HCT116 (cell line): Measurements from ENCODE around the gene NCOA6. TPM values are rescaled to one million over a fixed set of nuclear protein-coding genes. Genes with fewer than 3 reads are reported as not detected.

Source experiments
- ATAC-seq: fragments of 200-7000 bp; cut with Tn5 transposase; 2 replicates; pipeline ENCODE4 v1.9.1; 2020; ENCODE audit warnings: mild to moderate bottlenecking, moderate library complexity
- BruUV-seq: library from RNA; stranded (reverse); fragments of 400-500 nt; replicated peaks from 2 replicates; lab custom pipeline; 2021; lab: Mats Ljungman, UMichigan
- CTCF ChIA-PET: fragments of 300-600 bp; sonication (Branson Sonifier 250); formaldehyde crosslinking; loops from one replicate; lab custom pipeline; 2021; ENCODE audit warnings: antibody characterized with exemption; lab: Charles Lee
- POLR2A ChIA-PET: fragments of 300-600, 350-600 bp; sonication (Branson Sonifier 250); formaldehyde crosslinking; loops from one replicate; lab custom pipeline; 2021; ENCODE audit warnings: antibody characterized with exemption; lab: Charles Lee
- RAD21 ChIA-PET, 2 experiments: fragments of 300-600 bp; sonication (Branson Sonifier 250); formaldehyde crosslinking; loops; one replicate each; lab custom pipeline; 2023; ENCODE audit warnings: low total read pairs in 2 of 2; ENCODE audit not compliant: uncharacterized antibody in 2 of 2, unreplicated experiment in 2 of 2, low non-redundant PET in 1 of 2; lab: Charles Lee
- DNase-seq: peaks from one replicate; pipeline ENCODE4 v3.0.0-alpha.2; 2010; ENCODE audit warnings: low read depth, low spot score
- H2AFZ ChIP-seq: fragments of 200-600 bp; shearing (Covaris generic), sonication (generic); 2 replicates; pipeline ENCODE4 v1.6.1; 2017; ENCODE audit warnings: low read depth, mixed run types, mixed read lengths, antibody characterized with exemption, low read length; ENCODE audit not compliant: poor library complexity, severe bottlenecking
- H3K27ac ChIP-seq: 2 replicates; pipeline ENCODE4 v1.5.1; 2012; ENCODE audit warnings: low read depth, low read length
- H3K27me3 ChIP-seq: fragments of 200-600 bp; sonication (generic); 2 replicates; pipeline ENCODE4 v1.6.1; 2016; ENCODE audit warnings: mixed run types, low read length, mixed read lengths; ENCODE audit not compliant: insufficient read depth
- H3K36me3 ChIP-seq, 2 experiments: fragments of 200-500 bp in 1 of 2; fragments of 200-600 bp in 1 of 2; sonication (Bioruptor generic) in 1 of 2; sonication (generic) in 1 of 2; 2 replicates each; pipeline versions ENCODE4 v1.5.1 to v1.6.1; 2014 to 2016; ENCODE audit warnings: low read length in 2 of 2, inconsistent platforms in 1 of 2, mixed read lengths in 1 of 2, mixed run types in 1 of 2; ENCODE audit not compliant: insufficient read depth in 2 of 2, control insufficient read depth in 1 of 2
- H3K4me1 ChIP-seq, 2 experiments: fragments of 200-600 bp in 1 of 2; sonication (generic) in 1 of 2; 2 replicates each; pipeline versions ENCODE4 v1.5.1 to v1.6.1; 2012 to 2017; ENCODE audit warnings: low read length in 2 of 2, inconsistent platforms in 1 of 2, mild to moderate bottlenecking in 1 of 2, mixed read lengths in 1 of 2, mixed run types in 1 of 2, moderate library complexity in 1 of 2; ENCODE audit not compliant: insufficient read depth in 2 of 2, control insufficient read depth in 1 of 2
- H3K4me2 ChIP-seq: fragments of 200-600 bp; sonication (generic); 2 replicates; pipeline ENCODE4 v1.6.1; 2017; ENCODE audit warnings: mixed run types, low read length, mixed read lengths
- H3K4me3 ChIP-seq, 2 experiments: fragments of 200-600 bp in 1 of 2; sonication (generic) in 1 of 2; replicated peaks in 1 of 2; 2 replicates each; pipeline ENCODE4 v1.5.1; 2011 to 2016; ENCODE audit warnings: low read length in 2 of 2, control low read depth in 1 of 2, low read depth in 1 of 2, mild to moderate bottlenecking in 1 of 2, mixed read lengths in 1 of 2, mixed run types in 1 of 2
- H3K79me2 ChIP-seq: fragments of 200-600 bp; sonication (generic); 2 replicates; pipeline ENCODE4 v1.6.1; 2017; ENCODE audit warnings: mild to moderate bottlenecking, mixed run types, low read length, moderate library complexity, mixed read lengths; ENCODE audit not compliant: insufficient read depth
- H3K9ac ChIP-seq: fragments of 200-600 bp; sonication (generic); 2 replicates; pipeline ENCODE4 v1.6.1; 2016; ENCODE audit warnings: low read length, mixed read lengths
- H3K9me2 ChIP-seq: fragments of 200-600 bp; sonication (generic), shearing (Covaris generic); 2 replicates; pipeline ENCODE4 v1.6.1; 2017; ENCODE audit warnings: mixed run types, mild to moderate bottlenecking, moderate library complexity; ENCODE audit not compliant: insufficient read depth
- H3K9me3 ChIP-seq, 2 experiments: fragments of 200-500 bp in 1 of 2; fragments of 200-600 bp in 1 of 2; sonication (Bioruptor generic) in 1 of 2; sonication (generic) in 1 of 2; 2 replicates each; pipeline ENCODE4 v1.6.1; 2014 to 2017; ENCODE audit warnings: low read length in 2 of 2, mixed read lengths in 2 of 2, inconsistent platforms in 1 of 2, low read depth in 1 of 2, mild to moderate bottlenecking in 1 of 2, mixed run types in 1 of 2, moderate library complexity in 1 of 2; ENCODE audit not compliant: control insufficient read depth in 1 of 2, insufficient read depth in 1 of 2
- H4K20me1 ChIP-seq: fragments of 200-600 bp; sonication (generic), shearing (Covaris generic); 2 replicates; pipeline ENCODE4 v1.6.1; 2017; ENCODE audit warnings: mixed run types, mild to moderate bottlenecking, moderate library complexity; ENCODE audit not compliant: insufficient read depth
- ATF3 ChIP-seq: IDR thresholded peaks from 2 replicates; pipeline ENCODE4 v1.6.1; 2012
- REST ChIP-seq: IDR thresholded peaks from 2 replicates; pipeline ENCODE4 v1.6.1; 2012; ENCODE audit warnings: low read depth
- SP1 ChIP-seq: IDR thresholded peaks from 2 replicates; pipeline ENCODE4 v1.6.1; 2012; ENCODE audit warnings: low read depth
- SRF ChIP-seq: IDR thresholded peaks from 2 replicates; pipeline ENCODE4 v1.6.1; 2012; ENCODE audit warnings: low read depth
- YY1 ChIP-seq: IDR thresholded peaks from 2 replicates; pipeline ENCODE4 v1.6.1; 2011; ENCODE audit warnings: low read length, low read depth, moderate library complexity, mild to moderate bottlenecking; ENCODE audit not compliant: insufficient replicate concordance; ENCODE audit errors: extremely low read depth
- ZFX ChIP-seq: fragments of 450-650 bp; IDR thresholded peaks from 2 replicates; pipeline ENCODE4 v1.6.1; 2017
- intact Hi-C: fragments of 100-400 bp; cut with micrococcal nuclease; formaldehyde crosslinking; loops from 2 replicates; pipeline ENCODE4 v1.10.0; 2022
- total RNA-seq: library from RNA; stranded (reverse); gene quantifications from one replicate; pipeline ENCODE4 v1.2.1, GENCODE V29; 2021; ENCODE audit not compliant: unreplicated experiment

Gene NCOA6
- total RNA-seq, 1 experiment from 2014 or later = 24.8 TPM

- no peak overlapping the region for H3K9ac ChIP-seq
- no peak for DNase-seq
- BruUV-seq = no TSS peak
- H3K4me3 ChIP-seq = no peak overlapping the region
- H3K27me3 ChIP-seq = no peaks in the 10 kb centered on the region
- H3K79me2 ChIP-seq = no peaks in the 10 kb centered on the region
- intact Hi-C loops = no loop called here
- H3K9me3 ChIP-seq = no peaks in the 10 kb centered on the region
- H3K27ac ChIP-seq = no peak overlapping the region
- no peaks in the 10 kb centered on the region for H4K20me1 ChIP-seq
- ChIA-PET CTCF (no interaction called here), RAD21 (interaction anchor here in 1 of 2 experiments (0.6 kb wide), 1 partner anchor 136 kb away, joined by 3 read pairs; no protein-coding TSS in a partner anchor), POLR2A (interaction anchor here (1.6 kb wide), 1 partner anchor 8 kb away, joined by 4 read pairs; the partner anchor contains the start of gene TP53INP2)
- H3K4me2 ChIP-seq = no peak overlapping the region
- no peak for ATAC-seq
- no peaks in the 10 kb centered on the region for H3K36me3 ChIP-seq
- H3K9me2 ChIP-seq = no peaks in the 10 kb centered on the region
- TF ChIP-seq ZFX (no peak), ATF3 (no peak), REST (no peak), YY1 (no peak), SP1 (no peak), SRF (no peak)
- peaks cover 11 to 52% of the 10 kb centered on the region in 2 experiments for H3K4me1 ChIP-seq
- no peak overlapping the region for H2AFZ ChIP-seq
Observed at GRCh38 chr20:34711813-34712430, 113.5 kb downstream of the NCOA6 start.
